CD4-positive, alpha-beta T cell treated with Interleukin-10 for 1 hour (primary cell): ENCODE data around the gene GYG2.

Source experiments
- DNase-seq: peaks from one replicate; pipeline ENCODE4 v3.0.0-alpha.2; 2020

The GYG2 gene

GRCh38 chrX:2819345-2820135 lies 9.2 kb upstream of the GYG2 start:
- DNase-seq = no peak

GRCh38 chrX:2820136-2820771 lies 8.5 kb upstream of the GYG2 start:
- DNase-seq = no peak

- DNase-seq = no peak
Measured at GRCh38 chrX:2823795-2824386, 4.8 kb upstream of the GYG2 start.

- DNase-seq = no peak
Measured at GRCh38 chrX:2824886-2825285, 3.8 kb upstream of the GYG2 start.

- DNase-seq = no peak
Measured at GRCh38 chrX:2828959-2829411, 255 bp downstream of the GYG2 start.

GRCh38 chrX:2829469-2830246 lies 928 bp downstream of the GYG2 start:
- no peak for DNase-seq

- DNase-seq = no peak
Measured at GRCh38 chrX:2831471-2832228, 2.9 kb downstream of the GYG2 start.

- DNase-seq = no peak
Measured at GRCh38 chrX:2837961-2838360, 9.2 kb downstream of the GYG2 start.

GRCh38 chrX:2840961-2841360 lies 12.2 kb downstream of the GYG2 start:
- no peak for DNase-seq

- no peak for DNase-seq
Measured at GRCh38 chrX:2841537-2841936, 12.8 kb downstream of the GYG2 start.

- DNase-seq = no peak
Measured at GRCh38 chrX:2846992-2847391, 18.3 kb downstream of the GYG2 start.

- no peak for DNase-seq
Measured at GRCh38 chrX:2848871-2849301, 20.2 kb downstream of the GYG2 start.

GRCh38 chrX:2854918-2855317 lies 26.2 kb downstream of the GYG2 start:
- DNase-seq = no peak

GRCh38 chrX:2855761-2856160 lies 27.0 kb downstream of the GYG2 start:
- no peak for DNase-seq

GRCh38 chrX:2857566-2857965 lies 28.8 kb downstream of the GYG2 start:
- DNase-seq = no peak

- no peak for DNase-seq
Measured at GRCh38 chrX:2859197-2859797, 30.6 kb downstream of the GYG2 start.

- no peak for DNase-seq
Measured at GRCh38 chrX:2862404-2862803, 33.7 kb downstream of the GYG2 start.

GRCh38 chrX:2863646-2864045 lies 34.9 kb downstream of the GYG2 start:
- no peak for DNase-seq

GRCh38 chrX:2867206-2867605 lies 38.5 kb downstream of the GYG2 start:
- DNase-seq = no peak

GRCh38 chrX:2870650-2871049 lies 41.9 kb downstream of the GYG2 start:
- DNase-seq = no peak

GRCh38 chrX:2871831-2872230 lies 43.1 kb downstream of the GYG2 start:
- DNase-seq = no peak

- no peak for DNase-seq
Measured at GRCh38 chrX:2872671-2873277, 44.0 kb downstream of the GYG2 start.
